ENCODE measurements around the gene PLA2G4A. TPM values are rescaled to one million over a fixed set of nuclear protein-coding genes. Genes with fewer than 3 reads are reported as not detected.

Gene PLA2G4A
- total RNA-seq, 2 donors from 2014 or later, result 4.7 to 11.2 TPM

DNA sequence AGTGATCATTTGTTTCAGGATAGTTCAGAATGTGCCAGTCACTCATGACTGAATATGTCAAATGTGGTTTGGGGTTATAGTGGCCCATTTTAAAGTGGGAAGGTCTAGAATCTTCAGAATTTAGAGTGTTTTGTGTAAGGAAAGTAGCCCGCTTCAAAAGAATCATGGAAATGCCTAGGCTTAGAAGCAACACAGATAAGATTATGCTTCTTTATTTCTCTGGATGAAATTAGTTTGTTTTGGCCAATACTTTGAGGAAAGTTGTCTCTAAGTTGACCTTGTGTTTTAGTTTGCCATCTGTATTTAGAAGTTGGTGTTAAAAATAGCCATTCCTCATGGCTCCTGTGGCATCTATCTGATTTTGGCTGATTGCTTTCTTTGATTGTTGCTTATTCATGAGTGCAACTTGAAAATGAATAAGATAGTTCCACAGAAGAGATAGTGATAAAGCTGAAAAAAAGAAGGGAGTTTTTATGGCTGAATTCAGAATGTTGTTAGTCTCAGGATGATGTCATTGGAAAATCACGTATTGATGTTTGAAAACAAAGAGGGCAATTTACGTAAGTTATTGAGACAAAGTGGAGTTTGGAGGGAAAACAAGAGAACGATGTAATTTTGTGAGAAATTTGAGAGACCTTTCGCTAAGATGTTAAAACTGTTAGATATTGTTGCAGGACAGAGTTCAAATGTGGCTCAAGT, 71.9 kb downstream of the PLA2G4A start:
- ATAC-seq (no peak), DNase-seq (no peak)
- Histone ChIP-seq H3K9me3 (no peaks in the 10 kb centered on the region), H3K36me3 (replicated peaks in 1 of 2; ENCODE audit: insufficient read depth in 1 of 2, low read depth in 2 of 2) (no peaks in the 10 kb centered on the region), H3K4me1 (no peaks in the 10 kb centered on the region), H3K27ac (no peak overlapping the region), H3K4me3 (no peak overlapping the region), H3K27me3 (no peaks in the 10 kb centered on the region)
- no peak for TF ChIP-seq POLR2A (IDR thresholded peaks at IDR 0.05)
- TF ChIP-seq, protein P1, sequence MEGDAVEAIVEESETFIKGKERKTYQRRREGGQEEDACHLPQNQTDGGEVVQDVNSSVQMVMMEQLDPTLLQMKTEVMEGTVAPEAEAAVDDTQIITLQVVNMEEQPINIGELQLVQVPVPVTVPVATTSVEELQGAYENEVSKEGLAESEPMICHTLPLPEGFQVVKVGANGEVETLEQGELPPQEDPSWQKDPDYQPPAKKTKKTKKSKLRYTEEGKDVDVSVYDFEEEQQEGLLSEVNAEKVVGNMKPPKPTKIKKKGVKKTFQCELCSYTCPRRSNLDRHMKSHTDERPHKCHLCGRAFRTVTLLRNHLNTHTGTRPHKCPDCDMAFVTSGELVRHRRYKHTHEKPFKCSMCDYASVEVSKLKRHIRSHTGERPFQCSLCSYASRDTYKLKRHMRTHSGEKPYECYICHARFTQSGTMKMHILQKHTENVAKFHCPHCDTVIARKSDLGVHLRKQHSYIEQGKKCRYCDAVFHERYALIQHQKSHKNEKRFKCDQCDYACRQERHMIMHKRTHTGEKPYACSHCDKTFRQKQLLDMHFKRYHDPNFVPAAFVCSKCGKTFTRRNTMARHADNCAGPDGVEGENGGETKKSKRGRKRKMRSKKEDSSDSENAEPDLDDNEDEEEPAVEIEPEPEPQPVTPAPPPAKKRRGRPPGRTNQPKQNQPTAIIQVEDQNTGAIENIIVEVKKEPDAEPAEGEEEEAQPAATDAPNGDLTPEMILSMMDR (IDR thresholded peaks at IDR 0.05), result no peak
- 72 to 74% methylated on average over 5 of the region's 5 CpGs for WGBS, 2 donors
- intact Hi-C loops (cut with DNase I), result no loop called here

- TF ChIP-seq POLR2A (IDR thresholded peaks at IDR 0.05), result no peak
- TF ChIP-seq, protein P1 (IDR thresholded peaks at IDR 0.05), result no peak
- Histone ChIP-seq H3K27me3 (no peaks in the 10 kb centered on the region), H3K36me3 (replicated peaks in 1 of 2; ENCODE audit: insufficient read depth in 1 of 2, low read depth in 2 of 2) (no peaks in the 10 kb centered on the region), H3K9me3 (no peaks in the 10 kb centered on the region), H3K27ac (no peak overlapping the region), H3K4me3 (no peak overlapping the region), H3K4me1 (no peaks in the 10 kb centered on the region)
- DNase-seq (no peak), ATAC-seq (no peak)
- intact Hi-C loops (cut with DNase I), result no loop called here
These were observed 72.9 kb downstream of the PLA2G4A start for GRCh38 chr1:186901631-186902030.

GRCh38 chr1:186903374-186904136, 74.8 kb downstream of the PLA2G4A start:
- no peaks in the 10 kb centered on the region for H3K4me1 ChIP-seq
- no peak for DNase-seq
- no peaks in the 10 kb centered on the region for H3K9me3 ChIP-seq
- intact Hi-C loops (cut with DNase I), result no loop called here
- TF ChIP-seq, protein P1 (IDR thresholded peaks at IDR 0.05), result no peak
- TF ChIP-seq POLR2A (IDR thresholded peaks at IDR 0.05), result no peak
- no peak overlapping the region for H3K27ac ChIP-seq
- 63 to 71% methylated on average over 7 of the region's 7 CpGs for WGBS, 2 donors
- no peaks in the 10 kb centered on the region for H3K36me3 ChIP-seq (replicated peaks in 1 of 2; ENCODE audit: insufficient read depth in 1 of 2, low read depth in 2 of 2)
- ATAC-seq, result no peak
- no peak overlapping the region for H3K4me3 ChIP-seq
- no peaks in the 10 kb centered on the region for H3K27me3 ChIP-seq

- H3K4me1 ChIP-seq, result no peaks in the 10 kb centered on the region
- peak in 1 of 4 donors; percentile 8 for DNase-seq
- TF ChIP-seq, protein P1 (IDR thresholded peaks at IDR 0.05), result no peak
- no peak for TF ChIP-seq POLR2A (IDR thresholded peaks at IDR 0.05)
- ATAC-seq, result no peak
- intact Hi-C loops (cut with DNase I), result no loop called here
- no peaks in the 10 kb centered on the region for H3K36me3 ChIP-seq (replicated peaks in 1 of 2; ENCODE audit: insufficient read depth in 1 of 2, low read depth in 2 of 2)
- no peaks in the 10 kb centered on the region for H3K27me3 ChIP-seq
- H3K4me3 ChIP-seq, result no peak overlapping the region
- no peak overlapping the region for H3K27ac ChIP-seq
- WGBS, 2 donors, result 25 to 46% methylated on average over 3 of the region's 3 CpGs
- H3K9me3 ChIP-seq, result no peaks in the 10 kb centered on the region
These were observed 75.6 kb downstream of the PLA2G4A start for GRCh38 chr1:186904361-186904760.
